Loucy (cell line): ENCODE measurements around the gene MEOX1.

Experiments
- H2AFZ ChIP-seq: fragments of 200-600 bp; sonication (generic); 2 replicates; pipeline ENCODE4 v1.6.0; 2016; ENCODE audit warnings: antibody characterized with exemption, mild to moderate bottlenecking, low read length, moderate library complexity
- H3F3A ChIP-seq: fragments of 200-600 bp; 2 replicates; pipeline ENCODE4 v1.6.0; 2016; ENCODE audit warnings: antibody characterized with exemption, low read depth, mild to moderate bottlenecking
- H3K27me3 ChIP-seq: fragments of 200-600 bp; sonication (generic); 2 replicates; pipeline ENCODE4 v1.6.1; 2014; ENCODE audit warnings: low read length, mild to moderate bottlenecking; ENCODE audit not compliant: insufficient read depth, poor library complexity, severe bottlenecking
- H3K36me3 ChIP-seq: fragments of 200-600 bp; sonication (generic); 2 replicates; pipeline ENCODE4 v1.6.1; 2016; ENCODE audit warnings: low read length; ENCODE audit not compliant: insufficient read depth
- H3K4me1 ChIP-seq: fragments of 200-600 bp; sonication (generic); 2 replicates; pipeline ENCODE4 v1.5.1; 2014; ENCODE audit warnings: low read length, mild to moderate bottlenecking; ENCODE audit not compliant: insufficient read depth, poor library complexity, severe bottlenecking
- H3K4me2 ChIP-seq: fragments of 200-600 bp; sonication (generic); 2 replicates; pipeline ENCODE4 v1.6.0; 2014; ENCODE audit warnings: antibody characterized with exemption, low read length, low read depth, mild to moderate bottlenecking; ENCODE audit not compliant: poor library complexity, severe bottlenecking
- H3K4me3 ChIP-seq: fragments of 200-600 bp; sonication (generic); 2 replicates; pipeline ENCODE4 v1.5.1; 2014; ENCODE audit warnings: low read length, mild to moderate bottlenecking, mixed read lengths; ENCODE audit not compliant: poor library complexity, severe bottlenecking
- H3K79me2 ChIP-seq: fragments of 200-600 bp; sonication (generic); 2 replicates; pipeline ENCODE4 v1.6.1; 2014; ENCODE audit warnings: low read length; ENCODE audit not compliant: insufficient read depth
- H3K9ac ChIP-seq: fragments of 200-600 bp; sonication (generic); 2 replicates; pipeline ENCODE4 v1.6.0; 2014; ENCODE audit warnings: mild to moderate bottlenecking, low read depth, low read length, moderate library complexity; ENCODE audit not compliant: poor library complexity, severe bottlenecking
- H3K9me2 ChIP-seq: fragments of 200-600 bp; sonication (generic); replicated peaks from 2 replicates; pipeline ENCODE4 v1.6.1; 2016; ENCODE audit warnings: low read depth, low read length, mixed read lengths
- H3K9me3 ChIP-seq: fragments of 200-600 bp; sonication (generic); 2 replicates; pipeline ENCODE4 v1.6.1; 2014; ENCODE audit warnings: mild to moderate bottlenecking, antibody characterized with exemption, low read length, low read depth; ENCODE audit not compliant: insufficient read depth
- H4K20me1 ChIP-seq: fragments of 200-600 bp; sonication (generic); 2 replicates; pipeline ENCODE4 v1.6.0; 2014; ENCODE audit warnings: antibody characterized with exemption, low read length, mild to moderate bottlenecking; ENCODE audit not compliant: insufficient read depth, poor library complexity, severe bottlenecking
- CTCF ChIP-seq: fragments of 200-600 bp; sonication (generic); conservative IDR thresholded peaks from 2 replicates; pipeline ENCODE4 v1.5.1; 2014; ENCODE audit warnings: mild to moderate bottlenecking, antibody characterized with exemption, low read length
- EZH2phosphoT487 ChIP-seq: fragments of 200-600 bp; IDR thresholded peaks from 2 replicates; pipeline ENCODE4 v1.6.1; 2018; ENCODE audit warnings: antibody characterized with exemption, mild to moderate bottlenecking, moderate library complexity, borderline replicate concordance

Gene MEOX1

DNA sequence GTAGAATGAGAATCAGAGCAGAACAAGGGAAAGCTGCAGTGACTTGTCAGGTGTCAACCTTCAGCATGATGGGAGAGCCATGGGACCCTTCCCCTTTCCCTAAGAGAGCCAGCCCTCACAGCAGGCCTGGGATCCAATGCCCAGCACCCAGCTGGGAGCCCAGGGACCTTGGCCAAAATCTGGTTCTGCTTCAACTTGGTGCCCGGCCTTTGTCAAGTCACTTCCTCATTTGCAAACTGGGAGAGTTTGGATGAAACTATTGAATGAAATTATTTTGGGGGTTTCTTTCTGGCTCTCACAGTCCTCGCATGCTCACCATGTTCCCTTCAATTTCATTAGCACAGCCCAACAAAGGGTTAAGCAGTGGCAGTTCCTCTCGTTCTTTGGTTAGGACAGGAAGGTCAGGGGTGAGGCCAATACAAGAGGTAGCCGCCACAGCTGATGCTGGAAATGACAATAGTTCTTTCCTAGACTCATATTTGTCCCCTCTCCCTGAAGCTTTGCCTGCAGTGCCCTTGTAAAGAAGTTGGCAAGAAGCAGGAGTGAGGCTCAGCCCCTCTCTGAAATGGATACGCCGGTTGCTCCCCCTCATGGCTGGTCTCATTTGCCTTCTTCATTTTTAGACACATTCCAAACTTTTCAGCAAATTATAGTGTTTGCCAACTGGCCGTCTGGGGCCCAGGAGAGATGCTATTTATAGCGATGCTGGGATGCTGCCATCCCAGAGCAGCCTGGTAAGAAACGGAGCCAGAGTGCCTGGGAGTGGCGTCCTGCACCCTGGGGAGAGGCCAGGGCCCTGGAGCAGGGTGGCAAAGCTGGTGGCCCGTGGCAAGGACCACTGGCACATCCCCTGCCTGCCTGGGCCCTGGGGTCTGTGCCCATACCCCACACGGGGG, 34.5 kb upstream of the MEOX1 start:
- H3F3A ChIP-seq = no peaks in the 10 kb centered on the region
- H3K9ac ChIP-seq = no peak overlapping the region
- H3K4me2 ChIP-seq = no peak overlapping the region
- H3K9me3 ChIP-seq = no peaks in the 10 kb centered on the region
- H3K4me3 ChIP-seq = no peak overlapping the region
- H3K4me1 ChIP-seq = peaks cover 6% of the 10 kb centered on the region
- H3K9me2 ChIP-seq = no peaks in the 10 kb centered on the region
- TF ChIP-seq EZH2phosphoT487 (no peak), CTCF (no peak)
- no peaks in the 10 kb centered on the region for H3K36me3 ChIP-seq
- peaks cover 29% of the 10 kb centered on the region for H3K27me3 ChIP-seq
- H2AFZ ChIP-seq = no peak overlapping the region
- no peaks in the 10 kb centered on the region for H3K79me2 ChIP-seq
- no peaks in the 10 kb centered on the region for H4K20me1 ChIP-seq

DNA sequence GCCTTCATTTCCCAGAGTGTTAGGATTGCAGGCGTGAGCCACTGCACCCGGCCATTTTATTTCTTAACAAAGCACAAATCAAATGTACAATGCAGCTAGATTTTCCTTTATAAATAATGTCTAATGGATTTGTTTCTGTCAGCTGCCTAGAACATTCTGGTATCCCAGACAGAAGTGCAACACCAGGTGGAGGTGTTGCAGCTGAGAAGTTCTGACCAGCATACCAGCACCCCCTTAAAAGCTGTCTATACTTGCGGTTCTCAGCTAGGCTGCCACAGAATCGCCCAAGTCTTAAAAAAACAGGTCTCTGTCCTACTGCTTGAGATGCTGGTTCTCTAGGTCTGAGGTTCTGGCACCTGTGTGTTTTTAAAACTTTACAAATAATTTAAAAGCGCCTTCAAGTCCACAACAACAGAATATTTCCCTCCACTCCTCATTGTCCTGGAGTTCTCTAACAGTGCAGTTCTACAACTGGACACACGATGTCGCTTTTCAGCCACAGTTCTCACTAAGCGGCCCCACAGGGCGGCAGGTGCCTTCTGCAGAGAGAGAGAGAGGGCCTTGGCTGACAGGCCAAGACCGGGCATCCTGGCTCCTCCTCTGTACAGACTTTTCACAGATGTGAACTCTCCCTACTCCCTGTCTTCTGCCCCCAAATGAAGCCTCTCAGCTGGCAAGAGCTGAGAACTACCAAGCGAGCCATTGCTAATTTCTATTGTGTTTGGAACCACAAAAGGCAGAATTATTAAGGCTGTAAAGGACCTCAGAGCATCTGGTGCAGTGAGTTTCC, 32.6 kb upstream of the MEOX1 start:
- no peaks in the 10 kb centered on the region for H3K4me1 ChIP-seq
- H4K20me1 ChIP-seq = no peaks in the 10 kb centered on the region
- no peaks in the 10 kb centered on the region for H3K79me2 ChIP-seq
- H3K36me3 ChIP-seq = no peaks in the 10 kb centered on the region
- H3K27me3 ChIP-seq = peaks cover 14% of the 10 kb centered on the region
- H2AFZ ChIP-seq = peak overlapping the region; percentile 56; the same call in 1 of the 2 replicates
- no peak overlapping the region for H3K4me3 ChIP-seq
- no peak overlapping the region for H3K9ac ChIP-seq
- H3K4me2 ChIP-seq = no peak overlapping the region
- TF ChIP-seq CTCF (peak; percentile 98), EZH2phosphoT487 (no peak)
- no peaks in the 10 kb centered on the region for H3K9me2 ChIP-seq
- no peaks in the 10 kb centered on the region for H3F3A ChIP-seq
- no peaks in the 10 kb centered on the region for H3K9me3 ChIP-seq

- Histone ChIP-seq H3K79me2 (no peaks in the 10 kb centered on the region), H3K9me2 (no peaks in the 10 kb centered on the region), H4K20me1 (no peaks in the 10 kb centered on the region), H2AFZ (no peak overlapping the region), H3K4me2 (no peak overlapping the region), H3K9me3 (no peaks in the 10 kb centered on the region), H3F3A (no peaks in the 10 kb centered on the region), H3K4me3 (no peak overlapping the region), H3K36me3 (no peaks in the 10 kb centered on the region), H3K9ac (no peak overlapping the region), H3K4me1 (no peaks in the 10 kb centered on the region), H3K27me3 (no peaks in the 10 kb centered on the region)
- TF ChIP-seq EZH2phosphoT487 (no peak), CTCF (no peak)
Observed at GRCh38 chr17:43691317-43691693, 29.6 kb upstream of the MEOX1 start.
